Stimulated activated CD4-positive, alpha-beta T cell treated with anti-CD3 and anti-CD28 coated beads, TNF-alpha, amount 100 ng/mL, for 24 hours (primary cell): ENCODE results near the gene CCDC15.

Experiments
- DNase-seq, 3 experiments: peaks; one replicate each; pipeline ENCODE4 v3.0.0-alpha.2; 2020; ENCODE audit warnings: low read depth in 3 of 3

CCDC15 gene

GRCh38 chr11:125064070-125064469, 110.1 kb downstream of the CCDC15 start:
- no peak for DNase-seq

DNA sequence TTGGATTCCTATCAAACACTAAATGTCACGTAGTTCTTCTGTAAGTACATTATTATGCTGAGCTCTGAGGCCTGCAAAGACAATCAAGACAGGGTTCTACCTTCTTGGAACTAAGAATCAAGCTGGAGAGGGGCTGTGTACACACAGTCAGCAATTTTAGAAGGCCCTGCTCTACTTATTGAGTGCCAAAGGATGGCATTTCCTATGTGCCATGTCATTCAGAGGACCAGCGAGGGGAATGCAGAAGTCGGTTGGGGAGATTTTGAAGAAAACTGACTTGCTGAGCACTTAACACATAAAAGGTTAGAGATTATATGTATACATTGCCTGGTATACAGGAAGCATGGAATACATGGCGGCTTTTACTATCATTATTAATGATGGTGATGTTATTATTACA, 114.4 kb downstream of the CCDC15 start:
- DNase-seq: no peak

DNA sequence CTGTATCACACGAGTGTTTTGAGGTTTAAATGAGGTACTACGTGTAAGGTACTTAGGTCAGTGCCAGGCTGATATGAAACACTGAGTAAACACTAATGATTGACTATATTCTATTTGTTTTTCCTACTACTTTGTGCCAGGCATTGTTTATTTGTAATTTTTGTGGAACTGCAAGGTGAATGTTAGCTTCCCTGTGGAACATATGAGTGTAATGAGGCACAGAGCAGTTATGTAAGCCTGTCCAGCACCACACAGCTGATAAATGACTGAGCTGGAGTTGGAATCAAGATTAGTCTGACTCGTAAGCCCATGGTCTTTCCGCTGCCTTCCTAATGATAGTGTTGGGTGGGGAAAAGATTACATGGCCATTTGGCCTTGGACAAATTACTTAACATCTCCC, 115.0 kb downstream of the CCDC15 start:
- no peak for DNase-seq

DNA sequence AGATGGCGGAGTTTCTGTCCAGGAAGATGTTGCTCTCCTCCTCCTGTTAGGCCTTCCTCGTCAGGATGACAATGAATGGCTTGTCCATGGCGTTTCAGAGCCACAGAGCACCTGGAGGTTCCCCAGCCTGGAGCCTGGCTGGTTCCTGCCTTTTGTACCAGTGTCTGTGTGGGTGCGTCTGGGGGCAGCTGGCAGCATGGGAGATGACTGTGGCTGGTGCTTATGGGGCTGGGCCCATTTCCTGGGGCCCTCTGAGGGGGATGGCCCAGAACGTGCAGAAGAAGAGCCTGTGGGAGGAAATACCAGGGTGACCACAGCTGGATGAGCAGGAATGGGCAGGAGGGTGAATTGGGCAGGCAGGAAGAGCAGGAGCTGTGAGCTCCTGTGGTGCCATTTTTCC, 115.8 kb downstream of the CCDC15 start:
- DNase-seq: no peak

DNA sequence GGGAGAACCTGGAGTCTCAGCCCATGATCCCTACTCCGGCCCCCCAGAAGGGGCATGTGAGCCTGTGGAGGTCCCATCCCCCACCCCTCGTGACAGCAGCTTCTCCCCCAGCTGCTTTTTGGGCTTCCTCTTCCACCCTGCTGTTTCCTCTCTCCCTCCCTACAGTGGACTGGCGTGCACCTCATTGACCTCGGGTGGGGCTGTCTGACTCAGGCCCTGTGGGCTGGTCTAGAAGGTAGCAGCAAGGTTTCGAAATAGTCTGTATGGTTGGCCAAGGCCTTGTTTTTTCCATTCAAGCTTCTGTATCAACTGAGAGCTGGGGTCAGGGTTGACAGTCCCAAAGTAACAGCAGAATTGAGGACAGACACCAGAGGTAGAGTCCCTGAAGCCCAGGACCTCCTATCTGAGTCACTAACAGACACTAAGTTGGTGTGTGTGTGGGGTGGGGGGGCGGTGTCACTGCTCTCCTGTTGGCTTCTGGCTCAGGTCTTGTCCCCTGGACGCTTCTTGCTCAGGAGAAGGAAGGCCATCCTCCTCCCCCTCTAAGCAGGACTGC, 116.8 kb downstream of the CCDC15 start:
- DNase-seq: no peak

- no peak for DNase-seq
Observed at GRCh38 chr11:125071435-125071834, 117.4 kb downstream of the CCDC15 start.

DNA sequence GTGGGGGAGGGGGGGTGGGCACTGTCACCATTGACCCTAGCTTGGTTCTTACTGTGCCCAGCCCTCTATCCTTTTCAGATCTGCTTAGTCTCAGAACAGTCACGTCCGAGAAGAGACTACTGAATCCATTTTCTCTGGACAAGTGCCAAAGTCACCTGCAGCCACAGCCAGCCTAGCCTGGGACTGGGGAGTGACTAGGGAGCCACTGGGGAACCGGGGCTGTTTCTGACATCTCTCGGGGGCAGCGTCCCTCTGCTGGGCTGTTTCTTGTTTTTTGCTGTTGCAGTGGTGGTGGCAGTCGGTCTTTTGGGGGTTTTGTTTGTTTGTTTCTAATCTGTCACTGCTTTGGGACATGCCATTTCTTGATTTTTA, 117.8 kb downstream of the CCDC15 start:
- no peak for DNase-seq

DNA sequence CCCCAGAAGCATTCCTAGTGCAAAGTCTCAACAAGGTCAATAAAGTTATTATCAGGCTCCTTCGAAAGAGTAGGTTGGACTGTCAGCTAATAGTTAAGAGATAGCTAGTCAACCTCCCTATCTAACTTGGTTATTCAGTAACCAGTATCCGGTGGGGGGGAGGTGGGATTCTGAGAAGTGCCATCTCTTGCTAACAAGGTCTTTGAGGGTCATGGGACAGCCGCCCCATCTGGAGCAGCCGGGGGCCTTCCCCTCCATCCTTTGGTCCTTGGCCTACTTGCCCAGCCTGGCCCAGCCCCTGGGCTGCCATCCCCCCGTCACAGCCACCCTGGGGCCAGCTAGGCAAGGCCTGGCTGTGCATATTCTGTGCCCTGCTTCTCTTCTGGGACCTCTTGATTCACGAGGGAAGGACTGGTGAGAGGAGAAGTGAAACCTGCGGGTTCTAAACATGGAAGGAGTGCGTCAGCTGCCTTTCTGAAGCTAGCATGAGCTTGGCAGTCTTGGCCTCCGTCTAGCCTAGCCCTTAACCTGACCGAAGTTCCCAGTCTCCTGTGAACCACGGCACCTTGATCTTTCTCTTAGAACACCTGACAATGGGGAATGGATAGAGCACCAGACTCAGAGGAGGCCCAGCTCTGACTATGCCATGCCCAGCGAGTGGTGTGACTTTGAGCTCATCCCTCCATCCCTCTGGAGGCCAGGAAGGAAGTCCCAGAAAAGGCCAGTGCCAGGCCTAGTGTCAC, 118.4 kb downstream of the CCDC15 start:
- DNase-seq: no peak

DNA sequence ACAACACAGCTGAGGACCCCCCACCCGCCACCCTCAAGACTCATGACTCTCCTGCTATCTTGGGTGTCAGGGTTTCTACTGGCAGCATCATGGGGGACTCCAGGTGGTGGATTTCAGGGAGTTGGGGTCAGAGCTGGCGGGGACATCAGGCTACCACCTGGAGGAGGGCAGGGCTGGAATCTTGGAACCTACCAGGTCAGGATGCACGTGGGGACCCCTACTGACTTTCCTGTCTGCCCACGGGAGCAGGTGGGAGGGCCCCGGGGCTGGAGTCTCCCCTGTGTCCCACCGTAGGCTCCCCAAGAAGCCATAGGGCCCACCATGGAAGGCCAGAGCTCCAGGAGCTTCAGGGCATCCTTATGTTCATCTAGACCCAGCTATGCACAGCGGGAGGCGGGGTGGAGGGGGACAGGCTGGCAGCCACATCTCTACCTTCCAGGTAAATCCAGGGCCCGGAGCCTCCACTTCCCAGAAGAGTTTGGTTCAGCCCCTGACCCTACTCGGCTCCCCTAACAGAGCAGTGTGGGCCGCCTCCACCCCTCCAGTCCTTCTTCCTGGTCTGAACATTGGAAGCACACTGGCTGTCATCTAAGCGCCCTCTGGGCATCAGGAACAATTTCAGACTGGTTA, 119.1 kb downstream of the CCDC15 start:
- DNase-seq: no peak

DNA sequence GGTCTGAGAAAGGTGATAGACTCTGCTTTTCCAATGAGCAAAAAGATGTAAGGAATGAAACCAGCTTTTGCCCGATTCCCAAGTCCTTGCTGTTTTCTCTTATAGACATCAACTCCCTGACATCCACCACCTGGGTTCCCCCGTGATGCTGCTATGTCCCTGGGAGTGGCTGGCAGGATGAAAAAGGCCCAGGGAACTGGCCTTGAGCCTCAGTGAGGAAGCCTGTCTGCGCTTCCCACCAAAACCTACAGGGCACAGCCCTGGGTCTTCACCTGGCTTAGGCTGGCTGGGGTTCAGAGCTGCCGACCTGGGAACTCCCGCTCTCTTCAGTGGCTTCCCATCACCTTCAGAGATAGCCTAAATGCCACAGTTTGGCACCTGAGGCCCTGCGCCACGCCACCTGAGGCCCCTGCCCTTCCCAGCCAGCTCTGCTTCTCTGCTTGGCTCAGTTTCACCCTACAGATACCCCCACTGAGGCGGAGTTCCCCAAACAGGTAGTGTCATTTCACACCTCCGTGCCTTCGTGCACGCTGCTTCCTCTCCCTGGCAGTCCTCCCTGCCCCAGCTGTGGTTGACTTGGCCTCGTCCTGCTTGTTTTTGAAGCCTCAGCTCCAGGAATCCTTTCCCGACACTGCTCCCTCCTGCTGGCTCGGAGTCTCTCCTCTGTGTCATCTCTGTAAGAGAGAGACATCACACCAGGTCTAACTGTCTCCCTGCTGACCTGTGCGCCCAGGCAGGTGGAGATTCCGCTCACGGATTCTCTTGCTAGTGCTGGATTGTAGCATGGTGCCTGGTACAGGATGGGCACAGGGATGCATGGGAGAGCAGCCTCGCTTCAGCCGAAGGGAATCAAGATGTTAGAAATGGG, 119.8 kb downstream of the CCDC15 start:
- no peak for DNase-seq

- DNase-seq: no peak
Observed at GRCh38 chr11:125074511-125075241, 120.7 kb downstream of the CCDC15 start.

DNA sequence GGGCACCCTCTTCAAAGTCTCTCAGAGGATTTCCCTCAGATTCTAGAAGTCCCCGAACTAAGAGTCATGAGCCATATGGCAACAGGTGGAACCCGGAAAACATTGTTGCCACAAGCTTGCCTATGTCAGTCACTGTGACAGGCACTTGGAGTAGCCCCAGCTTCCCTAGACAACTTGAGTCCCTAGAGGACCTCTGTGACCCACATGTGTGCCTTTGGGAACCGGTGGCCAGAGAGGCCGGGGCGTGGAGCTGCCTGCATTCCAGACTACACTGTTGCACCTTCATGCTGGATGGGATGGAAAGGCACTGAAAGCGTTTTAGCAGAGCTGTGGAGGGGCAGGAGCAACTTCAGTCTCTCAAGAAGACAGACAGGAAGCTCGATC, 121.2 kb downstream of the CCDC15 start:
- DNase-seq: no peak

GRCh38 chr11:125075900-125076317, 121.9 kb downstream of the CCDC15 start:
- DNase-seq: no peak

GRCh38 chr11:125076378-125076945, 122.5 kb downstream of the CCDC15 start:
- no peak for DNase-seq

DNA sequence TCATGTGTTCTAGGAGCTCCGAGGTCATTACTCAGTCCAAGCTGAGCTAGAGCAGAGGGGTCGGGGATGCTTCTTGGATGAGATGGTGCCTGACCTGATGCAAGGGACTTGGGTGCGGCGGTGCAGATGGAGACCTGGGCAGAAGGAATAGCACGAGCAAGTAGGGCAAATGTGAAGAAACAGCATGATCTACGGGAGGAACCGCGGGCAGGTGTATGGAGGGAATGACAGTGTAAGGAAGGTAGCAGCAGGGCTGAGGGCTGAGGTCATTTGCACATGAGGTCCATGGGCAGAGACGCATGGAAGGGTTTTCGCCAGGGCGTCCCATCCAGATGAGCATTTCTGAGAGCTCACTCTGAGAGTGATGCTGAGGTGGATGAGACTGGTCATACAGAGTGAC, 124.0 kb downstream of the CCDC15 start:
- DNase-seq: no peak

GRCh38 chr11:125078516-125079140, 124.6 kb downstream of the CCDC15 start:
- no peak for DNase-seq

GRCh38 chr11:125079151-125079877, 125.3 kb downstream of the CCDC15 start:
- DNase-seq: no peak

DNA sequence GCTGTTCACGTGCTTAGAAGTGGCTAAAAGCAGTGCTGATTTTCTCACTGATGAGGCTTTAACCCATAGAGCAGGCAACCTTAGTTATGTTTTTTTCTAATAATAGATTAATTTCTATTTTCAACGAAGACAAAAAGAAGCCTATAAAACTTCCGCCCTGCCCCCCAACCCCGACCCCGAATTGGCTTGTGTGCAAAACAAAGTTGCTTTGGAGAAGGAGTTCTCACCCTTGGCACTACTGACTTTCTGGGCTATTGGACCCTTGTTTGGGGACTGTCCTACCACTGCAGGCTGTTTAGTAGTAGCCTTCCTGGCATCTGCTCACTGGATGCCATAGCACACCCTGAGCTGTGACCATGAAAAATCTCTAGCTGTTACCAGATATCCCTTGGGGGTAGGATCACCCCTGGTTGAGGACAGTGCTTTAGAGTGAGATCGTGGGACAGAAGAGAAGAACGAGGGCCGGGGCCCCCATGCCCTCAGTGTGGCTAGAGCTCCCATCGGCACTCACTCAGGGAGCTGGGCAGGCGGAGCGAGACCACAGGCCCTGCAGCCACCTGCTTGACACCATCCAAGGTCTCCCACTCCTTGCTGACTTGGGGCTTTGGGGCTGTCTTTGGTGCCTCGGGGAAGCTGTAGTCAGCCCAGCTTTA, 126.0 kb downstream of the CCDC15 start:
- DNase-seq: no peak

GRCh38 chr11:125080531-125080911, 126.5 kb downstream of the CCDC15 start:
- DNase-seq: no peak
